H9 (cell line): ENCODE data around the gene LRRC55. TPM values are rescaled to one million over a fixed set of nuclear protein-coding genes. Genes with fewer than 3 reads are reported as not detected.

ENCODE experiments used
- DNase-seq: peaks from one replicate; pipeline ENCODE4 v3.0.0-alpha.2; 2017
- H2AFZ ChIP-seq: one replicate; pipeline ENCODE4 v1.6.1; 2013; ENCODE audit warnings: mild to moderate bottlenecking, low read length, control low read depth, moderate library complexity
- H2AK5ac ChIP-seq: 2 replicates; pipeline ENCODE4 v1.6.1; 2013; ENCODE audit warnings: low read length, control low read depth, mixed read lengths; ENCODE audit not compliant: insufficient read length
- H2BK120ac ChIP-seq: one replicate; pipeline ENCODE4 v1.6.1; 2013; ENCODE audit warnings: low read depth, mild to moderate bottlenecking, low read length, control low read depth, inconsistent platforms; ENCODE audit not compliant: poor library complexity, severe bottlenecking
- H2BK12ac ChIP-seq: 2 replicates; pipeline ENCODE4 v1.6.1; 2013; ENCODE audit warnings: low read length, control low read depth, mixed read lengths, low read depth; ENCODE audit not compliant: insufficient read length
- H2BK15ac ChIP-seq: 2 replicates; pipeline ENCODE4 v1.6.1; 2013; ENCODE audit warnings: low read depth, low read length, control low read depth
- H2BK20ac ChIP-seq: one replicate; pipeline ENCODE4 v1.6.1; 2013; ENCODE audit warnings: low read depth, mild to moderate bottlenecking, low read length, control low read depth, inconsistent platforms; ENCODE audit not compliant: poor library complexity, severe bottlenecking
- H2BK5ac ChIP-seq: 2 replicates; pipeline ENCODE4 v1.6.1; 2013; ENCODE audit warnings: low read length, control low read depth, mixed read lengths; ENCODE audit not compliant: insufficient read length
- H3K14ac ChIP-seq: 2 replicates; pipeline ENCODE4 v1.6.1; 2013; ENCODE audit warnings: low read length, control low read depth; ENCODE audit not compliant: insufficient read depth
- H3K18ac ChIP-seq: 2 replicates; pipeline ENCODE4 v1.6.1; 2013; ENCODE audit warnings: low read depth, mild to moderate bottlenecking, mixed read lengths, low read length, control low read depth; ENCODE audit not compliant: insufficient read length
- H3K23ac ChIP-seq: 2 replicates; pipeline ENCODE4 v1.6.1; 2013; ENCODE audit warnings: low read length, control low read depth, mixed read lengths, low read depth; ENCODE audit not compliant: insufficient read length
- H3K23me2 ChIP-seq: 2 replicates; pipeline ENCODE4 v1.6.1; 2013; ENCODE audit warnings: low read depth, mild to moderate bottlenecking, mixed read lengths, low read length, control low read depth; ENCODE audit not compliant: insufficient read length, poor library complexity, severe bottlenecking
- H3K27ac ChIP-seq: 2 replicates; pipeline ENCODE4 v1.5.1; 2013; ENCODE audit warnings: low read length, control low read depth, mixed read lengths, low read depth; ENCODE audit not compliant: insufficient read length
- H3K27me3 ChIP-seq: 2 replicates; pipeline ENCODE4 v1.6.1; 2013; ENCODE audit warnings: low read length, control low read depth, inconsistent platforms; ENCODE audit not compliant: insufficient read depth
- H3K4ac ChIP-seq: 2 replicates; pipeline ENCODE4 v1.6.1; 2013; ENCODE audit warnings: low read depth, mild to moderate bottlenecking, control low read depth, inconsistent platforms, low read length, moderate library complexity
- H3K4me1 ChIP-seq: 2 replicates; pipeline ENCODE4 v1.6.1; 2013; ENCODE audit warnings: low read length, control low read depth, inconsistent platforms; ENCODE audit not compliant: insufficient read depth
- H3K4me2 ChIP-seq: 2 replicates; pipeline ENCODE4 v1.6.1; 2013; ENCODE audit warnings: low read length, control low read depth, mixed read lengths; ENCODE audit not compliant: insufficient read length, insufficient read depth
- H3K56ac ChIP-seq: 2 replicates; pipeline ENCODE4 v1.6.1; 2013; ENCODE audit warnings: low read depth, mild to moderate bottlenecking, mixed read lengths, low read length, control low read depth; ENCODE audit not compliant: insufficient read length
- H3K79me1 ChIP-seq: 2 replicates; pipeline ENCODE4 v1.6.1; 2013; ENCODE audit warnings: low read depth, mild to moderate bottlenecking, moderate library complexity, low read length, control low read depth, inconsistent platforms; ENCODE audit not compliant: insufficient read depth, poor library complexity, severe bottlenecking
- H3K79me2 ChIP-seq: 2 replicates; pipeline ENCODE4 v1.6.1; 2013; ENCODE audit warnings: low read length, control low read depth, inconsistent platforms; ENCODE audit not compliant: insufficient read depth
- H3K9ac ChIP-seq: 2 replicates; pipeline ENCODE4 v1.6.1; 2013; ENCODE audit warnings: low read length, control low read depth, mixed read lengths; ENCODE audit not compliant: insufficient read length; ENCODE audit errors: extremely low read depth
- H3K9me3 ChIP-seq: one replicate; pipeline ENCODE4 v1.6.1; 2013; ENCODE audit warnings: low read depth, low read length, inconsistent platforms; ENCODE audit not compliant: control insufficient read depth
- H3T11ph ChIP-seq: one replicate; pipeline ENCODE4 v1.6.1; 2013; ENCODE audit warnings: mild to moderate bottlenecking, low read length, control low read depth, inconsistent platforms
- H4K20me1 ChIP-seq: one replicate; pipeline ENCODE4 v1.6.1; 2013; ENCODE audit not compliant: control insufficient read depth, insufficient read length, insufficient read depth
- H4K5ac ChIP-seq: 2 replicates; pipeline ENCODE4 v1.6.1; 2013; ENCODE audit warnings: low read depth, mild to moderate bottlenecking, mixed read lengths, low read length, control low read depth; ENCODE audit not compliant: insufficient read length
- H4K8ac ChIP-seq: replicated peaks from 2 replicates; pipeline ENCODE4 v1.6.1; 2013; ENCODE audit warnings: low read length, control low read depth, mixed read lengths, low read depth; ENCODE audit not compliant: insufficient read length
- H4K91ac ChIP-seq: 2 replicates; pipeline ENCODE4 v1.6.1; 2013; ENCODE audit warnings: low read depth, mild to moderate bottlenecking, moderate library complexity, mixed read lengths, low read length, control low read depth; ENCODE audit not compliant: insufficient read length
- H3K27ac Mint-ChIP-seq, 3 experiments: 2 replicates in 2 of 3; 3 replicates in 1 of 3; pipeline ENCODE4 v1.8.0; 2020 to 2021; ENCODE audit warnings: mixed read lengths in 3 of 3, mild to moderate bottlenecking in 1 of 3, moderate library complexity in 1 of 3
- H3K27me3 Mint-ChIP-seq: 2 replicates; pipeline ENCODE4 v1.8.0; 2021; ENCODE audit warnings: low read depth, mild to moderate bottlenecking, moderate library complexity, mixed read lengths
- H3K36me3 Mint-ChIP-seq, 3 experiments: 2 replicates in 2 of 3; 3 replicates in 1 of 3; pipeline ENCODE4 v1.8.0; 2020 to 2021; ENCODE audit warnings: low read depth in 3 of 3, mixed read lengths in 3 of 3; ENCODE audit not compliant: insufficient read depth in 1 of 3
- H3K4me1 Mint-ChIP-seq, 2 experiments: 2 replicates each; pipeline ENCODE4 v1.8.0; 2020; ENCODE audit warnings: mixed read lengths in 2 of 2
- H3K4me3 Mint-ChIP-seq, 2 experiments: 2 replicates in 1 of 2; 3 replicates in 1 of 2; pipeline ENCODE4 v1.8.0; 2020 to 2021; ENCODE audit warnings: mild to moderate bottlenecking in 2 of 2, mixed read lengths in 2 of 2, moderate library complexity in 1 of 2
- H3K9me3 Mint-ChIP-seq, 2 experiments: 2 replicates in 1 of 2; 3 replicates in 1 of 2; pipeline ENCODE4 v1.8.0; 2020; ENCODE audit warnings: mild to moderate bottlenecking in 2 of 2, mixed read lengths in 2 of 2, moderate library complexity in 1 of 2
- WGBS: extraction: QIAGEN DNeasy Blood & Tissue Kit; methylation state at CpG from one replicate; pipeline ENCODE4 v1.1.7; 2013; ENCODE audit warnings: missing lambda C conversion rate, low lambda C conversion rate, mixed read lengths; ENCODE audit not compliant: insufficient read length; ENCODE audit errors: extremely low coverage; 5-methylcytosine and 5-hydroxymethylcytosine counted together
- total RNA-seq: library from RNA; stranded (reverse); gene quantifications from 2 replicates; pipeline ENCODE4 v1.2.1, GENCODE V29; 2021
- TF ChIP-seq, protein P1 (sequence below): fragments of 200-600 bp; sonication (generic); conservative IDR thresholded peaks from 3 replicates; pipeline ENCODE4 v1.8.0; 2021; ENCODE audit warnings: antibody characterized with exemption, mild to moderate bottlenecking

The LRRC55 gene
- total RNA-seq, 1 experiment from 2014 or later: 1.0 TPM

DNA sequence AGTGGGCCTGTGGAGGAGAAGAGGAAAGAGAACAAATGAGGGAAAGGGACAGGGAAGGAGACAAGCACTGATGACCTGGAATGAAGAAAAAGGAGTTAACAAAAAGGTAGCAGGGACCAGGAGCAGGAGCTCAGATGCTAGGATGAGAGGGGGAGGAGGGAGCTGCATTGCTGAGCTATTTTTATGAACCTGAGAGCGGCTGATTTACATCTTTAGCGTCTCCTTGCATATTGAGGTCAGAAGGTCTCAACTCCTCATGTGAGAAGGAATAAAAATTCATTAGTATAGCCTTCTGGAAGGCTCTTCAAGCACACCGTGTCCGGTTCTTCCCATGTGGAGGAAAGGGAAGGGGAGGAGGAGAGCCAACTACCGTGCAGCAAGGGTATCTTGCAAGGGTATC is 33.1 kb upstream of the LRRC55 start:
- Histone ChIP-seq H2AK5ac (no peak overlapping the region), H2BK5ac (no peak overlapping the region), H3K18ac (no peak overlapping the region), H4K91ac (no peak overlapping the region), H3K4me2 (no peak overlapping the region), H3K79me2 (no peaks in the 10 kb centered on the region), H3K27me3 (no peaks in the 10 kb centered on the region), H3K79me1 (no peaks in the 10 kb centered on the region), H4K8ac (no peak overlapping the region), H2BK20ac (no peak overlapping the region), H2BK15ac (no peak overlapping the region), H3T11ph (no peak overlapping the region), H3K27ac (no peak overlapping the region), H3K9me3 (no peaks in the 10 kb centered on the region), H3K23ac (no peak overlapping the region), H3K23me2 (no peaks in the 10 kb centered on the region), H3K4me1 (no peaks in the 10 kb centered on the region), H2AFZ (no peak overlapping the region), H2BK120ac (no peak overlapping the region), H3K9ac (no peak overlapping the region), H3K14ac (no peak overlapping the region), H4K20me1 (no peaks in the 10 kb centered on the region), H3K56ac (no peak overlapping the region), H2BK12ac (no peak overlapping the region), H4K5ac (no peak overlapping the region), H3K4ac (no peak overlapping the region)
- Mint-ChIP-seq H3K9me3 (no peaks in the 10 kb centered on the region; a peak in 1 of 5 replicates), H3K27me3 (peaks cover 4% of the 10 kb centered on the region; the same call in 1 of the 2 replicates), H3K4me3 (no peak overlapping the region), H3K4me1 (peaks cover 7 to 11% of the 10 kb centered on the region in 2 experiments), H3K36me3 (no peaks in the 10 kb centered on the region), H3K27ac (no peak overlapping the region)
- no CpG with 5 or more reads among the region's 5 CpGs for WGBS
- DNase-seq: no peak
- TF ChIP-seq, protein P1, sequence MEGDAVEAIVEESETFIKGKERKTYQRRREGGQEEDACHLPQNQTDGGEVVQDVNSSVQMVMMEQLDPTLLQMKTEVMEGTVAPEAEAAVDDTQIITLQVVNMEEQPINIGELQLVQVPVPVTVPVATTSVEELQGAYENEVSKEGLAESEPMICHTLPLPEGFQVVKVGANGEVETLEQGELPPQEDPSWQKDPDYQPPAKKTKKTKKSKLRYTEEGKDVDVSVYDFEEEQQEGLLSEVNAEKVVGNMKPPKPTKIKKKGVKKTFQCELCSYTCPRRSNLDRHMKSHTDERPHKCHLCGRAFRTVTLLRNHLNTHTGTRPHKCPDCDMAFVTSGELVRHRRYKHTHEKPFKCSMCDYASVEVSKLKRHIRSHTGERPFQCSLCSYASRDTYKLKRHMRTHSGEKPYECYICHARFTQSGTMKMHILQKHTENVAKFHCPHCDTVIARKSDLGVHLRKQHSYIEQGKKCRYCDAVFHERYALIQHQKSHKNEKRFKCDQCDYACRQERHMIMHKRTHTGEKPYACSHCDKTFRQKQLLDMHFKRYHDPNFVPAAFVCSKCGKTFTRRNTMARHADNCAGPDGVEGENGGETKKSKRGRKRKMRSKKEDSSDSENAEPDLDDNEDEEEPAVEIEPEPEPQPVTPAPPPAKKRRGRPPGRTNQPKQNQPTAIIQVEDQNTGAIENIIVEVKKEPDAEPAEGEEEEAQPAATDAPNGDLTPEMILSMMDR: no peak
